ENCODE data around the gene MANEA. TPM values are rescaled to one million over a fixed set of nuclear protein-coding genes. Genes with fewer than 3 reads are reported as not detected.

The MANEA gene
- polyA plus RNA-seq, 1 donor (not counting 4 experiments of a cell fraction or from before 2014, with no cell fraction given), result 10.8 TPM

GRCh38 chr6:95576218-95576997 is 927 bp upstream of the MANEA start:
- Histone ChIP-seq H3K4me3 (ENCODE audit: control insufficient read depth in 2 of 3, extremely low read depth in 1 of 3, insufficient read depth in 2 of 3, low read depth in 1 of 3, low read length in 3 of 3) (peak overlapping the region; percentile 82 to 98 (median 94)), H3K9me1 (ENCODE audit: control insufficient read depth, extremely low read depth, insufficient read depth, low read length) (no peaks in the 10 kb centered on the region), H3K9ac (ENCODE audit: control insufficient read depth, extremely low read depth, insufficient read depth, low read length) (peak overlapping the region; percentile 91), H3K27me3 (ENCODE audit: control insufficient read depth, extremely low read depth, insufficient read depth, low read length) (no peaks in the 10 kb centered on the region), H3K4me1 (ENCODE audit: control insufficient read depth, extremely low read depth, insufficient read depth, low read length) (peaks cover 13% of the 10 kb centered on the region), H4K20me1 (ENCODE audit: control insufficient read depth, extremely low read depth, insufficient read depth, low read length) (no peaks in the 10 kb centered on the region), H3K4me2 (ENCODE audit: control insufficient read depth, extremely low read depth, insufficient read depth, low read depth, low read length) (peak overlapping the region; percentile 83), H3K9me3 (ENCODE audit: control insufficient read depth, low read depth, low read length) (no peaks in the 10 kb centered on the region), H3K36me3 (ENCODE audit: control insufficient read depth in 2 of 2, extremely low read depth in 1 of 2, insufficient read depth in 2 of 2, low read length in 2 of 2) (no peaks in the 10 kb centered on the region), H3K79me2 (ENCODE audit: control insufficient read depth, insufficient read depth, low read length) (peaks cover 15% of the 10 kb centered on the region), H2AFZ (ENCODE audit: control insufficient read depth, low read length) (peak overlapping the region; percentile 96), H3K27ac (ENCODE audit: control insufficient read depth, insufficient read depth, low read length) (peak overlapping the region; percentile 94)
- TF ChIP-seq EZH2 (IDR thresholded peaks at IDR 0.05; ENCODE audit: low read length) (no peak), CTCF (optimal IDR thresholded peaks at IDR 0.05 in 1 of 3, IDR thresholded peaks at IDR 0.05 in 1 of 3, conservative IDR thresholded peaks at IDR 0.05 in 1 of 3; ENCODE audit: extremely low read depth in 1 of 3, insufficient read depth in 2 of 3, low read length in 3 of 3) (no peak)
- no peak for FAIRE-seq
- dilution Hi-C loops (cut with MboI; ENCODE audit: extremely low pct_ligation_motif_present, low sequenced_read_pairs), result no loop called here
- DNase-seq (ENCODE audit: low read depth, low spot score), result peak; percentile 11

GRCh38 chr6:95576998-95577303 is 384 bp upstream of the MANEA start:
- peak overlapping the region; percentile 83 for H3K4me2 ChIP-seq (ENCODE audit: control insufficient read depth, extremely low read depth, insufficient read depth, low read depth, low read length)
- H3K9ac ChIP-seq (ENCODE audit: control insufficient read depth, extremely low read depth, insufficient read depth, low read length), result peak overlapping the region; percentile 91
- peak overlapping the region; percentile 96 for H2AFZ ChIP-seq (ENCODE audit: control insufficient read depth, low read length)
- FAIRE-seq (no peak), DNase-seq (ENCODE audit: low read depth, low spot score) (no peak)
- dilution Hi-C loops (cut with MboI; ENCODE audit: extremely low pct_ligation_motif_present, low sequenced_read_pairs), result no loop called here
- no peaks in the 10 kb centered on the region for H3K27me3 ChIP-seq (ENCODE audit: control insufficient read depth, extremely low read depth, insufficient read depth, low read length)
- H3K36me3 ChIP-seq (ENCODE audit: control insufficient read depth in 2 of 2, extremely low read depth in 1 of 2, insufficient read depth in 2 of 2, low read length in 2 of 2), result no peaks in the 10 kb centered on the region
- TF ChIP-seq CTCF (optimal IDR thresholded peaks at IDR 0.05 in 1 of 3, IDR thresholded peaks at IDR 0.05 in 1 of 3, conservative IDR thresholded peaks at IDR 0.05 in 1 of 3; ENCODE audit: extremely low read depth in 1 of 3, insufficient read depth in 2 of 3, low read length in 3 of 3) (no peak), EZH2 (IDR thresholded peaks at IDR 0.05; ENCODE audit: low read length) (no peak)
- peak overlapping the region; percentile 82 to 98 (median 94) for H3K4me3 ChIP-seq (ENCODE audit: control insufficient read depth in 2 of 3, extremely low read depth in 1 of 3, insufficient read depth in 2 of 3, low read depth in 1 of 3, low read length in 3 of 3)
- no peaks in the 10 kb centered on the region for H4K20me1 ChIP-seq (ENCODE audit: control insufficient read depth, extremely low read depth, insufficient read depth, low read length)
- peaks cover 15% of the 10 kb centered on the region for H3K79me2 ChIP-seq (ENCODE audit: control insufficient read depth, insufficient read depth, low read length)
- peak overlapping the region; percentile 94 for H3K27ac ChIP-seq (ENCODE audit: control insufficient read depth, insufficient read depth, low read length)
- H3K9me3 ChIP-seq (ENCODE audit: control insufficient read depth, low read depth, low read length), result no peaks in the 10 kb centered on the region
- H3K4me1 ChIP-seq (ENCODE audit: control insufficient read depth, extremely low read depth, insufficient read depth, low read length), result peaks cover 13% of the 10 kb centered on the region
- H3K9me1 ChIP-seq (ENCODE audit: control insufficient read depth, extremely low read depth, insufficient read depth, low read length), result no peaks in the 10 kb centered on the region

Measured in keratinocyte (primary cell).